Esophagus squamous epithelium (tissue), 4 donors: Measurements from ENCODE around the gene GPR82.

ENCODE experiments used
- CTCF ChIP-seq, 6 experiments: fragments of 450-650 bp in 4 of 6; fragments of 200-600 bp in 2 of 6; sonication (generic) in 2 of 6; IDR thresholded peaks; one replicate each; pipeline ENCODE4 v1.5.1; 2016 to 2019; ENCODE audit warnings: antibody characterized with exemption in 6 of 6, mild to moderate bottlenecking in 4 of 6, moderate library complexity in 4 of 6
- POLR2A ChIP-seq, 4 donors: fragments of 450-650 bp; IDR thresholded peaks; one replicate each; pipeline ENCODE4 v1.6.1; 2017; ENCODE audit warnings: antibody characterized with exemption in 4 of 4, mild to moderate bottlenecking in 4 of 4, moderate library complexity in 3 of 4

GRCh38 chrX:41750716-41751115 is 26.7 kb downstream of the GPR82 start:
- TF ChIP-seq POLR2A (IDR thresholded peaks at IDR 0.05) (no peak), CTCF (IDR thresholded peaks at IDR 0.05) (no peak)
